HG03095 (cell line): ENCODE measurements around the gene GPRIN1.

Experiments used
- ATAC-seq: cut with Tn5 transposase; IDR thresholded peaks from one replicate; pipeline ENCODE4 v1.9.1; 2021; ENCODE audit warnings: moderate library complexity; ENCODE audit not compliant: unreplicated experiment

The GPRIN1 gene

DNA sequence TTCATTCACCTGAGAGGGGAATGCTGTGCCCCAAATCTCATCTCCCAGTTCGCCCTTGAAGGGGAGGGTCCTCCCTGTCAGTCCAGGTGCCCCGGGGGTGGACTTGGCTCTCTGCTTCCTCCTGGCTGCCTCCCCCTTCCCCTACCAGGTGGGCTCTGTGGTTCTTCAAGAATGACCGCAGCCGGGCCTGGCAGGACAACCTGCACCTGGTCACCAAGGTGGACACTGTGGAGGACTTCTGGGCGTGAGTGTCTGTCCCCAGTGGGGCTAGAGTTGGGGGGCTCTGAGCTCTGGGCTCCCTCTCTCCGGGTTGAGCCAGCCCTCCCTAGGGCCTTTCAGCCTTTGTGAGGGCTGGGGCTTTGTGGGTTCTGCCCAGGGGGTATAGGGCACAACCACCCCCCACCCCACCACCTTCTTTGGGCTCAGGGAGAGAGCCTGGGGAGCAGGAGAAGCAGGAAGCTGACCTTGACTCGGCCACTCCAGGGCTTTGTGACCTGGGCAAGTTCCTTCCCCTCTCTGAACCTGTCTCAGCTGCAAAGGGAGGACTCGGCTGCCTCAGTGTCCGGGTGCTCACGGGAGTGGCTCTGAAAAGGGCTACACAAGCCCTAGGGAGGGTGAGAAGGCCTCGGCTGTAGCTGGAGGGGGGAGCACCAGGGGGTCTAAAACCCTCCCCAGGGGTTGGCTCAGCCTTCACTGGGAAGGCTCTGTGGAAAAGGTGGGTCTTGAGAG, 33.7 kb upstream of the GPRIN1 start:
- ATAC-seq, result no peak

DNA sequence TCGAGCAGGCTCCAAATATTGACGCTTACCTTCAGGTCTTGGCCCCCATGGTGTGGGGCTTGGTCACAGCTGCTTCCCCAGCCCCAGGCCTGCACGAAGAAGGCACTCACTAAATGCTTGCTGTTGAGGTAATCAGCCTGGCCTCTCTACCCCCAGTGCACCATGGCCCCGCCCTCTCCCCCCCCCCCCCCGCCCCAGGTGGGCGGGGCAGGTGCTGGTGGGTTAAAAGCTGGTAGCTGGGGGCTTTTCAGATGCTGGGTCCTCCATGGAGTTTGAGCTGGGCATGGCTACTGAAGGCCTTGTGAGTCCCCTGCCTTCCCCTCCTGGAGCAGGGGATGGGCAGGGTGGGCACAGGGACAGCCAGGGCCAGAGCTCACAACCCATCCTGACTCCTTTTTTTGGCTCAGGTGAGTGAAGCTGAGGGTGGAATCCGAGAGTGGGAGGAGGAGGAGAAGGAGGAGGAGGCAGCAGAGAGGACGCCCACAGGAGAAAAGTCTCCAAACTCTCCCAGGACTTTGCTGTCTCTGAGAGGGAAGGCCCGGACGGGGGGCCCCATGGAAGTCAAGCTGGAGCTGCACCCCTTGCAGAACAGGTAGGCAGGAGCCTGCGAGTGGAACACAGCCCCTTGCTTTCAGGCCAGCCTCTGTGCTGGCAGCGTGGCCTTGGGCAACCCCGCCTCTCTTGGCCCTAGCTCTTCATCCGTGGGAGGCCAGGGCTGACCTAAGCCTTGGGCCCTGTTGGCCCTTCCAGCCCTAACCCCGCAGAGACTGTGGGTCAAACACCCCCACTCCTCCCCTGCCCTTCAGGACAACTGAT, 32.9 kb upstream of the GPRIN1 start:
- no peak for ATAC-seq

DNA sequence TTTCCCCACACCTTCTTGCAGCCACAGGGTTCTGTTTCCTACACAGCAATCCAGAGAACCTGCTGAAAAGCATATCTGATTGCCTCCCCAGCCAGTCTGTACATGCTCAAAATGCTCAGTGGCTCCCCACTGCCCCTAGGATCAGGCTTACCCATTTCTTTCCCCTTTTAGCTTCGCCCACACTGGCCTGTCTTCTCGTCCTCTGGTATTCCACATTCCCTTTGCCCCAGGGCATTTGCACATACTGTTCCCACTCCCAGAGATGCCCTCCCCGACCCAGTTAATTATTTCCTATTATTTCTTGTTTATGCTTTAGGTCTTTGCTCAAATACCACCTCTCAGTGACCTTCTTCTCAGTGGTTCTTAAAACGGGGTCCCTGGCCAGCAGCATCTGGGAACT, 30.7 kb upstream of the GPRIN1 start:
- ATAC-seq, result no peak

DNA sequence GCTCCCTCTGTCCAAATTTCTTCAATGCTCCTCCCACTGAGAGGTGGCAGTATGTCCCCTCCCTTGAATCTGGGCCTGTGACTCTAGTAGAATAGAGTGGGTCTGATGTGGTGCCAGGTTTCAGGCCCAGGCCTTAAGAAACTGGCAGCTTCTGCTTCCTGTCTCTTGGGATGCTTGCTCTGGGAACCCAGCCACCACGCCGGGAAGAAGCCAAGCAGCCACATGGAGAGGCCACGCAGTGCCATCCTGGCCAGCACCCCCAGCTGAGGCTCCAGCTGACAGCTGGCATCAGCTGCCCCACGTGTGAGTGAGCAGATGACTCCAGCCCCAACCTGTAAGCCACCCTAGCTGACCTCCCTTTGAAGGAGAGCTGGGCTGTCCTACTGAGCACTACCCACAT, 30.0 kb upstream of the GPRIN1 start:
- no peak for ATAC-seq

DNA sequence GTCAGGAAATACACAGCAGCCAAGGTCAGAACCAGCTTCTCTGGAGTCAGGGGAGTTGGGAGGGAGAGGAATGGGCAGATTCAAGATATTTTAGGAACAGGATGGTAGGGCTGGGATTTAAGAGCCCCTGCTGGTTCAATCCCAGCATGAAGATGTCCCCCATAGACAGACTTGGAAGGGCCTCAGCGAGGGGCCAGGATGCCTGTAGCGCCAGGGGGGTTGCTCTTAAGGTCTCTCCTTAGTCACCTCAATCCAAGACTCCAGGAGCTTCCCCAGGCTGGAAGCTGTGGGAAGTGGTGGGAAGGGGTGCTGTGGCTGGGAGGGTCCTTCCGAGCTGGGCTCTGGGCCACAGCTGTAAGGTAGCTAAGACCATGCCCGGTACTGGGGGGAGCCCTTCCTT, 29.3 kb upstream of the GPRIN1 start:
- no peak for ATAC-seq

DNA sequence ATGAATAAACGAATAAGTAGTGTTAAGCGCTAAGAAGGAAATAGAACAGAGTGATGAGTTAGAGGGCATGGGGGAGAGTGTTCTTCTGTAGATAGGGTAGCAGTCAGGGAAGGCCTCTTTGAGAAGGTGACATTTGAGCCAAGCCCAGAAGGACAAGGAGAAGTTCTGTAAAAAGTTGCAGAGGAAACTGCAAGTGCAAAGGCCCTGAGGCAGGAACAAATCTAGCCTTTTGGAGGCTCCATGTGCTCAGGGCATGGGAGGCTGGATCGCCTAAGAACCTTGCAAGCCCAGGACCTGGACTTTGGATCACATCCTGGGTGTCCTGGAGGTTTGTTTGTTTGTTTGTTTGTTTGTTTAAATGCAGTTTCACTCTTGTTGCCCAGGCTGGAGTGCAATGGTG, 28.5 kb upstream of the GPRIN1 start:
- ATAC-seq, result no peak

DNA sequence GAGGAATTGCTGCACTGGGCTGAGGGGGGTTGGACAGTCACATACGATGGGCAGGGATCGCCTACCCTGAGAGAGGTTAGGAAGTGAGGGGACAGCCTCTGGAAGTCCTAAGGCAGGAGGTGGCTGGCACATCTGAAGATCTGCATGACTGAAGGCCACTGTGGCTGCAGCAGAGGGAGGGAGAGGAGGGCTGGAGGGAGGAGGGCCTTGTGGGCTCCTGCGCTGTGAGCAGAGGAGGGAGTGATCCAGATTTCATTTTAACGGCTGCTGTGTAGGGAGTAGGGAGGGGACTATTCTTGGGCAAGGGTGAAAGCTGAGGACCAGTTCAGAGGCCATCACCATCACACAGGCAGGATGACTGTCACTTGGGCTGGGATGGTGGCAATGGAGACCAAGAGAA, 27.6 kb upstream of the GPRIN1 start:
- ATAC-seq, result no peak

DNA sequence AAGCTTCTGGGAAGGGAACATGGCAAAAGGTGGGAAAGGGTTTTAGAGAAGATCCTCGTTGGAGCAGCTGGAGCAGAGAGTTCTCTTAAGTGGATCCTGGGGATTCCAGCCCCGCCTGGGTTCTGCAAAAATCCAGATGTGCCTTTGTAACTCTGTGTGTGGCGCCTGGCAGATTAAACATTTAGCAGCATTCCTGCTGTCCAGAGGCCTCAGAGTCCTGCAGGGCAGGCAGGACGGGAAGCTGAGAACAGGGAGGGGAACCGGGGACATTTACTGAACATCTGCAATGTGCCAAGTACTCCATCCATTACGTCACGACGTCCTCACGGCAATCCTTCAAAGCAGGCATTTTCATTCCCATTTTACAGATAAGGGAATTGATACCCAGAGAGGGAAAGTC, 26.5 kb upstream of the GPRIN1 start:
- ATAC-seq, result no peak

DNA sequence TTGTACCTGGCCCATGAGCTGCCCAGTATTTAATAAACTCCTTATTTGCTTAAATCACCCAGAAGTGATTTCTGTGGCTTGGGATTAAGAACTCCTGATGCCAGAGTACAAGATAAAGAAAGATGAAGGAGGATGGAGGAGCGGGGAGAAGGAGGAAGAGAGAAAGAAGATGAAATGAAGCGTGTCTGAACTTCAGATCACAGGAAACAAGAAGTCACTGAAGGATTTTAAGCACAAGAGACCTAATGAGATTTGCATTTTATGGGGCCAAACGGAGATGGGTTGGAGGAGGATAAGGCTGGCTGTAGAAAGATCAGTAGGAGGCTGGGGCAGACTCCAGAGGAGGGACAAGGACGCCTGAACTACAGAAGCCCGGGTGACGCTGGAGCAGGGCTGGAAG, 23.6 kb upstream of the GPRIN1 start:
- ATAC-seq, result no peak

DNA sequence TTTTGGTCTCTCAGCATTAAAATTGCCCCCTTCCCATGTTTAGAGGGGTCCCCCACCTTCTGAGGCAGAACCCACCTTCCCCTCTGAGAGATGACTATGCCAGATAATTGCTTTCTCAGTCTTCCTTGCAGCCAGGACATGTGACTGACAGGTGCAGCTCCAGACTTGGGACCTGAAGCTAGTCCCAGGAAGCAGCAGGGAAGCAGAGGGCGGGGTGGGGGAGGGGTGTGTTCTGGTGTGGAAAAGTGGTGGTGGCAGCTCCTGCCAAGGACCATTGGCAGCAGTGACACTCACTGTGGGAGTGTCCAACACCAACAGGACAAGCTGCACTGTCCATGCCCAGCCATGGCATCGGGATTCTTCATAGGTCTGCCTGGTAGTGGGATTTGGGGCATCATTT, 22.8 kb upstream of the GPRIN1 start:
- ATAC-seq, result no peak

DNA sequence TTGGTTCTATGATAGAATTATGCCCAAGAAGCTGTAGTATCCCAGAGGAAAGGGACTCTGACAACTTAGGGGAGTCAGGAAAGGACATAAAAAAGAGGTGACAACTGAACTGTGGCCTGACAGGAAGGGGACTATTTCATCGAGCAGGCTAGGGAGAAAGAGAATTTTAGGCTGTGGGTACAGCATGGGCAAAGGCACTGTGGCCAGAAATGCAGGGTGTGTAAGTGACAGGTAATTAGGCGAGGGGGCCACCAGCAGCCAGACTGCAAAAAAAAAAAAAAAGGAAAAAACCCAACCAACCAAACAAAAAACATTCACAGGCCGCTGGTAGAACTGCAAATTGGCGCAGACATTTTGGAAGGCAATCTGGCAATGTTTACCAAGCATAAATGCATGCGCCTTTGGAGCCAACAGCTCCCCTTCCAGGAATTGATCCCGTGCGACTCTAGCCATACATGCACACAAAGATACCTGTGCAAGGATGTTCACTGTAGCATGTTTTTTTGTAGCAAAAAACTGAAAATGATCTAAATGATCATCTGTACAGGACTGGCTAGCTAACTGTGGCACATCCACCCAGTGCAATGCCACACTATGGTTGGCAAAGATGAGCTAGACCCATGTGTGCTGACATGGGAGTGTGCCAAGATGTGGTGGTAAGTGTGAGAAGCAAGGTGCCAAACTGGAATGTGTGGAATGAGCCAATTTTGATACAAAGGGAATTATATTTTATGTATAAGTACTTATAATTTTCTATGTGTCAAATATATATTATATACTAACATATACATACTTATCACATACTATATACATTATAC, 21.6 kb upstream of the GPRIN1 start:
- no peak for ATAC-seq

DNA sequence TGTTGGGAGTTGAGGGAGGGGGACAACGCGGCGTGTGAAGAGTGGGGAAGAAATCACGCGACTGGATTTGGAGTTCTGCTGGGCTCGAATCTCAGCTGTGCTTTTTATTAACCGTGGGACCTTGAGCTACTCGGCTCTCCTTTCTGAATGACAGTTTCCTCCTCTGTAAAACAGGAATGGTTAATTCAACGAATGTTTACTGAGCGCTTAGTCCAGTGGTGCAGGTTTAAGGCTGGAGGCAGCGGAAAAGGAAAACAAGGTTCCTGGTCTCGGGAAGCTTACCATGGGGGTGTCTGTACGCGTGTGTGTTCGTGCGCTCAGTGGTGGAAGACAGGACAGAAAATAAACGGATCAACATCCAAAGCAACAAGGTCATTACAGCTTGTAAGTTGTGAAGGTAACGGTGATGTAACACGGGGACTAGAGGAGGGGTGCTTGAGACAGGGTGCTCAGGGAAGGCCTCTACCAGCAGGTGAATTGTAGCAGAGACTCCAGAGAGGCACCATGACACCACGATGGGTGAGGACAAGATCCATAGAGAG, 20.8 kb upstream of the GPRIN1 start:
- no peak for ATAC-seq

DNA sequence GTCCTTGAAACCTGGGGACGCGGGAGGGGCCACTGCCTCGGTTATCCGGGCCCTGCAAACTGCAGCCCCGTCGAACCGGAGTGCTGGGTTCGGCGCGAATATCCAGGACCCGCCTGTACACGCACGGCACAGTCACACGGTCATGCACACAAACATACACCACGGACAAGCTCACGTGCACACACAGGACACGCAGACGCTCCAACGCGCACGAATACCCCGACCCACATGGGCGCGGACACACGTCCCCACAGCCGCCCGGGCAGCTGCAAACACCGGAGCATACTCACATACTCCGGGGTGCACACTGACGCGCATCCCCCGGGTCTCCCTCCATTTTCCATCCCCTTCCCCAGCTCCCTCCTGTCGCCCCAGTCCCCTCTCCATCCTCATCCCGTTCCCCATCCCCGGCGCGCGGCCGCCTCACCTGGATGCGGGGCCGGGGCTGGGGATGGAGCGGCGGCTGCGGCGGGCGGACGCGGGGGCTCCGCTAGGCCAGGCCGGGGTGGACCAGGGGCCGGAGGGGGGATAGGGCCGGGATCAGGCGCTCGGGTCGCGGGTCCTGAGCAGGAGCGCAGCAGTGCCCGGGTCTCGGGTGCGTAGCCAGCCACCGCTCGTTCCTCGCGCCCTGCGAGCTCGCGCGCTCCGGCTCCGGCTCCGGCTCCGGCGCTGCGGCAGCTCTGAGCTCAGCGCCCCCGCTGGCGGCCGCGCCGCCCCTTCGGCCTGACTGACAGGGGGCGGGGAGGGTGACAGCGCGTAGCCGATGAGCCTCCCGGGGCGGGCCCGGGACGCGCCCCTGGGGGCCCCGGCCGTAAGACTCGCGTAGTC, 20.1 kb upstream of the GPRIN1 start, which contains the start of the genes EIF4E1B and SNCB:
EIF4E1B (plus strand) TSS at position 823 of the 828 bp plus-strand sequence. CDS start 12,113 bp downstream, outside the sequence.
SNCB (minus strand) TSS at position 682 of the 828 bp plus-strand sequence. CDS start 880 bp downstream, outside the sequence.
- ATAC-seq, result peak; percentile 79

DNA sequence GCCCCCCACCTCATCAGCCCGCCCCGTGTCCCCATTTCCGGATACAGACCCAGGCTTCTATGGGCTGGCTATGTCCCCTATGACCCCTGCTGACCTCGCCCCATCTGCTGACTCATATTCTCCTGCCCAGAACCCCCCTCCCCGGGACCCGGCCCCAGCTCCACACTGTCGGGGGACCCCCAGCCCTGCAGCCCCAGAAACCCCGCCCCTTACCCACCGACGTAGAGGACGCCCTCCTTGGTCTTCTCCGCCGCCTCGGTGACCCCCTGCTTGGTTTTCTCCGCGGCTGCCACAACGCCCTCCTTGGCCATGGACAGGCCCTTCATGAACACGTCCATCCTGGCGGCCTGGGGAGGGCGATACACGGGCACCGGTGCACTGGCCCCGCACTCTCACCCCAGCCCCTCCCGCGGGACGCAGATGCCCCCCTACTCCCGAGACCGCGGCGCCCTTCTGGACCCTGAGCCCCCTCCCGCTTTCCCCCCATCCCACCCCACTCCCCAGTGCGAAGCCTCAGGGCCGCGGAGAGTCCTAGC, 19.4 kb upstream of the GPRIN1 start:
- ATAC-seq, result no peak

DNA sequence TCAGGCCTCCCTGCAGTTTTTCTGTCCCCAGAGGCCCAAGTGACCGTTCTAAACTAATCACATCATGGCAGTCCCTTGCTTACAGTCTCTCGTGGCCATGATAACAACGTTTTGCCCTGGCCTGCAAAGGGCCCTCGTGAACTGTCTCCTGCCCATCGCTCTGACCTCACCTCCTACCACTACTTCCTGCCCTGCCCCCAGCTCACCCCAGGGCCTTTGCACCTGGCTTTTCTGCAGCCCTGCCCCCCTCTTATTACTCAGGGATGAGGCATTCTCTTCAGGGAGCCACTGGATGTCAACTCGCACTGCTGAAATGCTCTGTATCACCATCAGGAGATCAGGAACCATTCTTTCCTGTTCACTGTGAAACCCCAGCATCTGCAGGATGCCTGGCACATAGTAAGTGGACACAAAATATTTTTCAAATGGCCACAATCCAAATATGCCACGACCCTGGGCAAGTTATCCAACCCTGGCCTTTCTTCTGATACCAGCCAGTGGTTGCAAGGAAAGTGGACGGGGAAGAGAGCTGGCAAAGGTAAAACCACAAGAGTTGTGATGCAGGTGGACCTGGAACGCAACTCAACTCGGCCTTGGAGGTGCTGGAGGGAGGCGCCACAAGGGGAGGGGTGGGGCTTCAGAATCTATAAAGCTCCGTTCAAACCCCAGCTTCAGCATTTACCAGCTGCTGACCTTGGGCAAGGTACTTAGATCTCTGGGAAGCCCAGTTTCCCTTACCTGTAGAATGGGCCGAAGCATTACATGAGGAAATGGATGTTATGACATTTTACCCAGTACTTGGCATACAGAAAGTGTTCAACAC, 18.7 kb upstream of the GPRIN1 start:
- ATAC-seq, result no peak

DNA sequence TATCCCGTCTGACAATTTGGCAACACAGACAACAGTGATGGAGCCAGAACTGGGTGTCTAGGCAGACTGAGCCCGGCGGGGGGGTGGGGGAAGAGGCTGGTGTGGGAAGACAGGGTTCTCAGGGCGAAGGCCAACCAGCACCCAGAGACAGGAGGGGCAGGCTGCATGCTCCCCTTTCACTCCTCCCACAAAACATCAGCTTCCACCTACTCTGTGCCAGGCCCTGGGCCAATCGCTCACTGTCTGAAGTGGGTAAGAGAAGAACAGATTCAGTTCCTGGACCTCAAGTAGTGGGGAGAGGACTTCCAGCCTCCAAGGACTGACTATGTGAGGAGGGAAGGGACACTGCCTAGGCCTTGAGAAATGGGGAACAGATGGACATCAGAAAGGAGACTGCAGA, 17.6 kb upstream of the GPRIN1 start:
- ATAC-seq, result no peak

DNA sequence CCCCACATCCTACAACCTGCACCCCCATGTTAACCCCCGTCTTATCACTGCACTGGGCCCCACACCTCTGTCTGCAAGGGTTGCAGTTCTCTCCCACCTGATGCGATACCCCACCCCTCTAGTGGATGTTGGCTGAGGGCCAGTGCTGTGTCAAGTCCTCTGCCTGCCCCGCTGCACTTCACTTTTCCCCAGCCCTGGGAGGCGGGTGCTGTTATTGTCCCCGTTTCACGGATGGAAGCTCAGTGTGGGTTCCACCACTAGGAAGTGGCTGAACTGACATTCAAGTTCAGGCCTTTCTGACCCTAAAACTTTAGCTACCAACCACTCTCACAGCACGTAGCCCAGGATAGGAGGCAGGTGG, 16.9 kb upstream of the GPRIN1 start:
- no peak for ATAC-seq

DNA sequence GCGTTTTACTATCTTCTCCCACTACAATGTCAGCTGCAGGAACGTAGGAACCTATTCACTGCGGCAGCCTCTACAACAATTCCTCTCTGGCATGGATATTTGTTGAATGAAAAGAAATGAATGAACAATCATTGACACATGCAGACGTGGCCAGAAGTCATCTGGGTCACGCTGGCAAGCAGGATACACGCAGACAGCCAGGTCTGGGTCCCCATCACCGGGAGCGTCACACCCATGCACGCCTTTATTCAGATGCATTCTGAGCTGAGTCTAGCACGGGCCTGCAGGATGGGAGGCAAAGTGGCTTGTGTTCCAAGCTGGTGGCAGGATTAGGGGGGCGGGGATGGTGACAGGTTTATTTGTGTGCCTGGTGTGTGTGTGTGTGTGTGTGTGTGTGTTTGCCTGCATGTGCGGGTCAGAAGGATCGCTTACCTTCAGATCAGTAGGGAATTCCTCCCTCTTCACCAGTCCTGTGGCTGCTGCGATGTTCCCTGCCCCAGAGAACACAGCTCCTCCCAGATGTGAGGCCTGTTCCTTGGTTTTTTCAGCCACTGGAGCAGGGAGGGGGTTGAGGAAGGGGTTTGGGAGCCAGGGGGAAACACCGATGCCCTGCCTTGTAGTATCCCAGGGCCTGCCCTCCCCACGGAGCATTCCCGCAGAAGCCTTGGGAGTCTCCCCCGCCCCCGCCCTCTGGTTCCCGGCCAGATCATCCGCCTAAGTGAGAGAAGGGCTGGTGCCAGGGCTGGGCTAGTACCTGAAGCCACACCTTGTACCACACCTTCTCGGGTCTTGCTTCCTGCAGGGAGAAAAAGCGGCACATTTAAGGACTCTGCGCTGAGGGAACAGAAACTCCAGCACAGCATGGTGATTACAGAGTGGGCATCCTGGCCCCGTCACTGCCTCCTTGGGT, 16.3 kb upstream of the GPRIN1 start:
- ATAC-seq, result no peak
